Spleen (tissue), 7 donors: ENCODE data around the gene RNPEPL1.

Experiments used
- CTCF ChIP-seq, 11 experiments: fragments of 200-600 bp in 7 of 11; fragments of 450-650 bp in 4 of 11; sonication (generic) in 4 of 11; IDR thresholded peaks in 8 of 11; conservative IDR thresholded peaks in 3 of 11; 1 replicate in 7 of 11; 2 replicates in 4 of 11; pipeline versions ENCODE4 v1.4.0 to v1.8.0; 2016 to 2021; ENCODE audit warnings: antibody characterized with exemption in 11 of 11, inconsistent platforms in 4 of 11, mild to moderate bottlenecking in 1 of 11
- POLR2A ChIP-seq, 3 donors: fragments of 450-650 bp; IDR thresholded peaks; one replicate each; pipeline ENCODE4 v1.5.1; 2017; ENCODE audit warnings: antibody characterized with exemption in 3 of 3, mild to moderate bottlenecking in 1 of 3
- POLR2AphosphoS5 ChIP-seq, 3 donors: sonication (generic); formaldehyde crosslinking; IDR thresholded peaks; one replicate each; pipeline ENCODE4 v1.5.1; 2017; ENCODE audit warnings: antibody characterized with exemption in 3 of 3
- donor health status: DM: no; HTN: no; CAD: no; lungs with moderate emphysema.
- donor health status: DM: no; HTN: no; CAD: no.
- donor health status: DM: no; HTN: no; CAD: no.

GRCh38 chr2:240574386-240575100, 6.3 kb downstream of the RNPEPL1 start:
- TF ChIP-seq CTCF (IDR thresholded peaks at IDR 0.05 in 8 of 11, conservative IDR thresholded peaks at IDR 0.05 in 3 of 11) (no peak), POLR2A (IDR thresholded peaks at IDR 0.05) (no peak), POLR2AphosphoS5 (IDR thresholded peaks at IDR 0.05) (peak in 1 of 3 donors; percentile 6)
